Caki2 (cell line): ENCODE results near the gene MGRN1. TPM values are rescaled to one million over a fixed set of nuclear protein-coding genes. Genes with fewer than 3 reads are reported as not detected.
"Not testable (repeated sequence)": the region's sequence is repeated elsewhere in the genome, so short reads cannot be mapped to it uniquely, and the experiment has no call there.

Experiments
- DNase-seq: peaks from one replicate; pipeline ENCODE4 v3.0.0-alpha.2; 2015; ENCODE audit warnings: low read depth
- in situ Hi-C: cut with HindIII; loops from 2 replicates; pipeline ENCODE4 v1.10.0; 2016; ENCODE audit warnings: low sequenced_read_pairs, low pct_unique_long_range_greater_than_20kb, mixed read lengths
- total RNA-seq: library from RNA; depleted of rRNA; stranded (reverse); fragments of >200 nt; shearing (Covaris generic); gene quantifications from 2 replicates; pipeline ENCODE4 v1.2.3, GENCODE V29; 2014; ENCODE audit warnings: low replicate concordance

The MGRN1 gene
- total RNA-seq, 1 experiment from 2014 or later, result 14.1 TPM

DNA sequence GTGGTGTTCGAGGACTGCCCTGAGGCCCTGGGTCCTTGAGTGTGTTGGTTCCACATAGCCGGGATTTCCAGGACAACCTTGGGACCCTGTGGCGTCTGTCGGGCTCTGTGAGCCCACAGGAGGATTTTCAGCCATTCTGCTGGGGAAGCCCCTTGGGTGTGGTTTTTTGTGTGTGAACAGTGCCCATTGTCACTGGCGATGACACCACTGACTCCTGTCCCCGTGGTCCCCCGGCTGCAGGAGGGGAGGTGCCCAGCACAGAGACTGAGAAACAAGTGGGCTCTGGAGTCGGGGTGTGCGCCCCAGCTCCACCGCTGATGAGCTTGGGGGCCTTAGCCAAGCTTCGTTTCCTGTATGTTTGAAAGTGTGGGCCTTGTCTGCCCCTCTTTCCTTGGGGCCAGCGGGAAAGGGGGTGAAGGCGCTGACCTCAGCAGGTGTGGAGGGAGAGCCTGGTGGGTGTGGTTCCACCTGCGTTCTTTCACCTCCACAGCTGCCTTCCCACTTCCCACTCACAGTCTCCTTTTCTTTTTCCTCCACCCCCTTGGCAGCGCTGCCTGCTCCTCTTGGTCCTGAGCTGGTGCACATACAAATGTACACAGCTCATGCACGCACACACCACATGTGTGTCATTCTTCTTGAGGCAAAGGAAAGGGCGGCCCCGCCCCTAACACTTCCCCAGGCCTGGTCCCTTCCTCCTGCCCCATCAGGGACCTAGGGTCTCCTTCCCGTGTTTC is 16.1 kb downstream of the MGRN1 start:
- no peak for DNase-seq

DNA sequence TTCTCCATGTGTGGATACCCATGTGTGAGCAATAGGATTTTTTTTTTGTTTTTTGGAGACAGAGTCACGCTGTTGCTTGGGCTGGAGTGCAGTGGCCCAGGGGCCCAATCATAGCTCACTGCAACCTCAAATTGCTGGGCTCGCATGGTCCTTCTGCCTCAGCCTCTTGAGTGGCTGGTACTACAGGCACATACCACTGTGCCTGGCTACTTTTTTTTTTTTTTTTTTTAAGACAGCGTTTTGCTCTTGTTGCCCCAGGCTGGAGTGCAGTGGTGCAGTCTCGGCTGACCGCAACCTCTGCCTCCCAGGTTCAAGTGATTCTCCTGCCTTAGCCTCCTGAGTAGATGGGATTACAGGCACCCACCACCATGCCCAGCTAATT is 16.7 kb downstream of the MGRN1 start:
- DNase-seq, result no peak
- in situ Hi-C loops, result loop anchor here (25.0 kb wide), 1 partner anchor 129 kb away; no protein-coding TSS in a partner anchor

More for the DNA sequence above, 16.1 kb downstream of the MGRN1 start:
- in situ Hi-C loops, result loop anchor here (25.0 kb wide), 1 partner anchor 128 kb away; no protein-coding TSS in a partner anchor

DNA sequence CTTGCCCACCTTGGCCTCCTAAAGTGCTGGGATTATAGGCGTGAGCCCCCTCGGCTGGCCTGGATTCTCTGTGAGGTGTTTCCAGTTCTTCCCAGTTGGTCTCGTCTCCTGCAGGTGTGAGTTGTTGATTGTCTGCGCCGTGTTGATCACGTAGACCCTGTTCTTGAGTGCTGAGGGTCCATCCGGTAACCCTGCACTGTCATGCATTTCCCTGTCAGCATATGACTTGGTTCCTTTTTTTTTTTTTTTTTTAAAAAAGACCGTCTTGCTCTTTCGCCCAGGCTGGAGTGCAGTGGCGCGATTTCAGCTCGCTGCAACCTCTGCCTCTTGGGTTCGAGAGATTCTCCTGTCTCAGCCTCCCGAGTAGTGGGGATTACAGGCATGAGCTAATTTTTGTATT is 17.3 kb downstream of the MGRN1 start:
- no peak for DNase-seq
- in situ Hi-C loops, result loop anchor here (25.0 kb wide), 1 partner anchor 130 kb away; no protein-coding TSS in a partner anchor

DNA sequence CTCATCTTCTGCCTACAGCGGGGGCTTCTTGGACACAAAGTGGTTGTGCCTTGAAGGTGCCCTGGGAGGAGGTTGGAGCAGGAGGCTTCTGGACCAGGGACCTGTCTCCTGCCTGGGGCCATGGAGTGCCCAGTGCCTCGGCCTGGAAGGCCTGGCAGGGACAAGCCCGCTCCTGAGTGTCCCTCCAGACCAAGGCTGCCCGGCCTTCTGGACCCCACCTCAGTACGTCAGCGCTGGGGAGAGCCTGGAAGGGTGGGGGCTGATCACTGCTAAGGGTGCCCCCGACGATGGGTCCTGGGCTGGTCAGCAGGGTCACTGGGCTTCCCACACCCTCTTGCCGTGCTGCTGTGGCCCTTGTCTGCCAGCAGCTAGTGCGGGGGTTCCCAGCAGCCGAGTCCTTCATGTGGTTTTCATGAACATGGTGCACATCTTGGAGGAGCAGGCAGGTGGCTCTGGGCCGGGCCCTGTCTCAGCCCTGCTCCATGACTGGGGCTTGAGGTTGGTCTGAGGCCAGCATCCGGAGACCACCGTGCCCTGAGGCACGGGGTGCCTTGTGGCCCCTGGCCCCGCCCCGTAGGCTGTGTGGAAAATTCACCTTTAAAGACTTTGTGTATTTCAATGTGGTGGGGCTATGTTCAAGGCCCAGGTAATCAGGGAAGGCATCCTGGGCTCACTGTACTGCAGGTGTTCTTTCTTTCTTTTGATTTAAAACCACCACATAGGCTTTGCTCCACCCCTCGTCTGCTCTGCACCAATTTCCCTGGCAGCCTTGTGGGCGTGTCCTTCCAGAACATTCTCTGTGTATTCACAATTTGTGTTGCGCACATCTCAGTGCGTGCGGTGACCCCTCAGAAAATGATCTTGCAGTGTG is 22.4 kb downstream of the MGRN1 start:
- in situ Hi-C loops, result loop anchor here (25.0 kb wide), 1 partner anchor 135 kb away; no protein-coding TSS in a partner anchor

DNA sequence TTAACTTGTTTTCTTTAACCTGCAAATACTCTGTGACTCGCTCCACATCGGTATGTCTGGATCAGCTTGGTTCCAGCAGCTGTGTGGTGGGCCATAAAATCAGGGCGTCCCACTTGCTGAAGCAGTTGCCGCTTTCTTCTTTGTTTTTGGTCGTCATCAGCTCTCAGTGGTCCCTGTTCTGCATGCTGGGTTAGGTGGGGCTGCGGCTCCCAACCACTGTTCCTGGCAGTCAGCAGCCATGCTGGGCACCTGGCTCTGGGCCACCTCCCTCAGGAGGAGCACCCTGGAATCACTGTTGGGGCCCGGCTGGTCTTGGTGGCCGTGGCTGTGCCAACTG is 23.0 kb downstream of the MGRN1 start:
- no peak for DNase-seq
- in situ Hi-C loops, result loop anchor here (25.0 kb wide), 1 partner anchor 135 kb away; no protein-coding TSS in a partner anchor

More for the DNA sequence above, 22.4 kb downstream of the MGRN1 start:
- no peak for DNase-seq

DNA sequence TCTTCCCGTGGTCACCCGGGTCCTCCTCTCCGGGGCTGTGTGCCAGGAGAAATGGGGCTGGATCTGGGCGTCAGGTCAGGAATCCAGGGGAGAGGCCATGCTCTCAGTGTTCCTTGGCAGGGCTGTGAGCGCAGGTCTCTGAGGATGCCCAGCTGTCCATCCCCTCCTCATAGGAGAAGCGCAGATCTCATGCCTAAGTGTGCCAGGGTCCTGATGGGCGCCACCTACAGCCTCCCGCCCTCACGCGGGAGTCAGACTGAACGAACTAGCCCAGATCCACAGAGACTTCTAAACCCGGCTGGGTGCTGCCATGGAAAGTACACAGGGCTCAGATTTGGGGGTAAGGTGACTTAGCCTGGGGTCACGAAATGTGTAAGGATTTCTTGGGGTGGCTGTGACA is 24.3 kb downstream of the MGRN1 start:
- in situ Hi-C loops, result loop anchor here (25.0 kb wide), 1 partner anchor 137 kb away; no protein-coding TSS in a partner anchor
- DNase-seq, result no peak

DNA sequence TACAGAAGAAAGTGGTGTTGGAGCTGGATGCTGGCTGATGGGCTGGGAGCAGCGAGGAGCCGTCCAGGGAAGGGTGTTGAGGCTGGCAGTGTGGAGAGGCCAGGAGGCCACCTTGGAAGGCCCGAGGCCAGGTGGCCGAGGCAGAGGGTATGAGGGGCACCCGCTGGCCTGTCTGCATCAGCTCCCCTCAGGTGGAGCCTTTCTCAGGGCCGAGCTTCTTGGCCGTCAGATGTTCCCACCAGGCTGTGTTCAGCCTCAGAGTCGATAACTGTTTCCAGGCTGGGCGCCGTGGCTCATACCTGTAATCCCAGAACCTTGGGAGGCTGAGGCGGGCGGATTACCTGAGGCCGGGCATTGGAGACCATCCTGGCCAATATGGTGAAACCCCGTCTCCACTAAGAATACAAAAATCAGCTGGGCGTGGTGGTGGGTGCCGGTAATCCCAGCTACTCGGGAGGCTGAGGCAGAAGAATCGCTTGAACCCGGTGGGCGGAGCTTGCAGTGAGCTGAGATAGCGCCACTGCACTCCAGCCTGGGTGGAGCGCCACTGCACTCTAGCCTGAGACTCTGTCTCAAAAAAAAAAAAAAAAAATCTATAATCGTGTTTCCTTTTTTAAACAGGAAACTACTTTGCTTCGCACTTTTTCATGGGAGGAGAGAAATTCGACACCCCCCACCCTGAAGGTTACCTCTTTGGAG is 25.3 kb downstream of the MGRN1 start:
- in situ Hi-C loops, result loop anchor here (25.0 kb wide), 1 partner anchor 138 kb away; no protein-coding TSS in a partner anchor
- DNase-seq, result no peak

DNA sequence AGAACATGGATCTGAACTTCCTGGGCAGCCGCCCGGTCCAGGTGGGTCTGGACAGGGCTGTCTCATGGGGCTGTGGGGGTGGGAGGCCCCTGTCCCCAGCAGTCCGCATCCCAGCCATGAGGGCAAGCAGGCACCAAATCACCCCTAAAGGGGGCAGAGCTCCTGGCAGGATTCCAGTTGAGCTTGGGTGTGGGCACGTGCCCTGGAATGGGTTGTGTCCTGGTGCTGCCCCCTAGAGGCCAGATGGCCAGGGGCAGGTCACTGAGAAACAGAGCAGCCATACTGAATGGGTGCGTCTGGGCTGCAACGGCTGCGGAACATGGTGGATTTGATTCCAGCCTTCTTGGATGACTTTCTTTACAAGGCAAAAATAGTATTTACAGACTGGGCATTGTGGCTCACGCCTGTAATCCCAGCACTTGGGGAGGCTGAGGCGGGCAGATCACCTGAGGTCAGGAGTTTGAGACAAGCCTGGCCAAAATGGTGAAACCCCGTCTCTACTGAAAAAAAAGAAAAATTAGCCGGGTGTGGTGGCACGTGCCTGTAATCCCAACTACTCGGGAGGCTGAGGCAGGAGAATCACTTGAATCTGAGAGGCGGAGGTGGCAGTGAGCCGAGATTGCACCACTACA is 25.9 kb downstream of the MGRN1 start:
- DNase-seq, result peak; percentile 38
- in situ Hi-C loops, result not testable (repeated sequence)

DNA sequence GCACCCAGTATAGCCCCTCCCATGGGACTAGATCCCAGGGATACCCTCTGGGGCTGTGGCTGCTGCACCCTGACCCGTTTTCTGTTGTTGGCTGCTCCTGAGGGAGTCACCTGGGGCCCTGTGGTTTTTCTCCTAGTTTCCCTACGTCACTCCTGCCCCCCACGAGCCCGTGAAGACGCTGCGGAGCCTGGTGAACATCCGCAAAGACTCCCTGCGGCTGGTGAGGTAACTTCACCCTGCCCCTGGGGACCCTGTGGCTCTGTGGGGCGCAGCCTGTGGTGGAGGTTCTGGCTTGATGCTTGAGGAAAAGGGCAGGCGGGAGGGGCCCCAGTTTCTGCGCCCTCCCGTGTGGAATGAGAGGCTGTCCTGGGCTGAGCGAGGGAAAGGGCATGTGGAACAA is 27.2 kb downstream of the MGRN1 start:
- no peak for DNase-seq
- in situ Hi-C loops, result no loop called here

DNA sequence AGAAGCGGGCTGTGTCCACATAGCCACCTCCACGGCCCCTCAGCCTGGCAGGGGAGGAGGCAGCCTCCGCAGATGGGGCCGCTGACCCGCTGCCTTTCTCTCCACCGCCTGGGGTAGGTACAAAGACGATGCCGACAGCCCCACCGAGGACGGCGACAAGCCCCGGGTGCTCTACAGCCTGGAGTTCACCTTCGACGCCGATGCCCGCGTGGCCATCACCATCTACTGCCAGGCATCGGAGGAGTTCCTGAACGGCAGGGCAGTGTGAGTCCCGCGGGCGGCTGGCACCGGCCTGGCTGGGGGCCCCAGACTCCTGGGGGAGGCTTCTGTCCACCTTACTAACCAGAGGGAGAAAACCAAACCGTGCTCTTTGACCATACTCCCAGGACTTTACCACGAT is 27.9 kb downstream of the MGRN1 start:
- in situ Hi-C loops, result no loop called here
- DNase-seq, result no peak

DNA sequence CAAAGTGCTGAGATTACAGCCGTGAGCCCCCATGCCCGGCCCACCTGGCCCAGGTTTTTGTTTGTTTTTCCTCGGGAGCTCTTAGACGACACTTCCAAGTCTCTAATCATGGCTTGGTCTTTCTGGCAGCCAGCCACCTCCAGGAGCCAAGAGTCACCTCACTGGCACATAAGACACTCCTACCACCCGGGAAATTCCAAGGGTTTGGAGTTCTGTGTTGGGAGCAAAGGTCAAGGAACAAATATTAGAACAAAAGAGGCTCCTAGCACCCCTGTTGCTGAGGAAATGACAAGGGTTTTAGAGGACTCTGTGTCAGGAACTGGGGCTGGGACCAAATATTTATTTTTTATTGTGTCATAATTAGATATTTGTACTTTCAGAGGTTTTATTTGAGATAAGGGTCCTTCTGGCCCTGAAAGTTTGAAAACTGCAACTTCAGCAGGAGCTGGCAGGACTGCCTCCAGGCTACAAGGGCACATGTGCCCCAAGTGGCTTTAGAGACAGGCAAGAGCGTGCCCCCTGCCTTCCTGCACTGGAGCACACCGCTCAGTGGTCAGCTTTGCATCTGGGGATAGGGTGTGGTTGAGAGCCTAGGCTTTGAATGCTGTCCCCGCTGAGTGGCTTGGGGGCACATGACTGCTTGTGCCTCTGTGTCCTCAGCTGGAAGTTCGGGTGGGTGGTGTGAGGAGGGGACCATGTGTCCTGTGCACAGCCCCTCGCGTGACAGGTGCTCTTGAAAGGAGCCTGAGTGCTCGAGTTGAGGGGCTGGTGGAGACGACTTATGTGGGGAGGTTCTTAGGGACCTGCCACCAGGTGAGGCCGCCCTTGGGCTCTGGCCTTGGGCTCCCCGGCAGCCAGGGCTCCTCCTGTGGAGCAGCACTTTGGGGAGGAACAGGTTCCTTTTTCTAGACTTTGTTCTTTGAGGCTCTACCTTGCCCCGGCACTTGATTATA is 29.7 kb downstream of the MGRN1 start:
- DNase-seq, result peak; percentile 84
- in situ Hi-C loops, result no loop called here

DNA sequence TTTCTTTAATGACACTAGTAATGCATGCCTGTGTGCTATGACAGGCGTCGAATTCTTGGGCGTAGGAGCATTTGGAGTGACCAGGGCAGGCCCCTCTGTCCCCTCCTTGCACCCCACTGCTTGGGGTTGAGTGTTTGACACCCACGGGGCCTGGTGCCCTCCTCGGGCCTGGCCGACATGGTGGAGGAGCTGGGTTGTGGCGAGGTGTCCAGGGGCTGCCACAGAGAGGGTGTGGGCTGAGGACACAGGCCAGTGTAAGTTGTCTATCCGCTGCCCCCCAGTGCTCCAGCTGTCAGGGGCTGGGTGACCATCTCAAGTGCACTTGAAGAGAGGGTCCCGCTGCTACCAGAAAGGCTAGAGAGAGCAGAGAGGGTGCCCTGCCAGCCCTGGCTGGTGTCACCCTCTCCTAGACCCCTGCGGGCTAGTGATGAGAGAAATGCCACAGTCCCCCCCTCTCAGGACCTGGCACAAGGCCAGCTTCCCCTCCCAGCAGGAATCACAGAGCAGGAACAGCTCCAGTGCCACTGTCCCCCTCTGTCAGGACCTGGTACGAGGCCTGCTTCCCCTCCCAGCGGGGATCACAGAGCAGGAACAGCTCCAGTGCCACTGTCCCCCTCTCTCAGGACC is 30.5 kb downstream of the MGRN1 start:
- in situ Hi-C loops, result no loop called here
- DNase-seq, result no peak

DNA sequence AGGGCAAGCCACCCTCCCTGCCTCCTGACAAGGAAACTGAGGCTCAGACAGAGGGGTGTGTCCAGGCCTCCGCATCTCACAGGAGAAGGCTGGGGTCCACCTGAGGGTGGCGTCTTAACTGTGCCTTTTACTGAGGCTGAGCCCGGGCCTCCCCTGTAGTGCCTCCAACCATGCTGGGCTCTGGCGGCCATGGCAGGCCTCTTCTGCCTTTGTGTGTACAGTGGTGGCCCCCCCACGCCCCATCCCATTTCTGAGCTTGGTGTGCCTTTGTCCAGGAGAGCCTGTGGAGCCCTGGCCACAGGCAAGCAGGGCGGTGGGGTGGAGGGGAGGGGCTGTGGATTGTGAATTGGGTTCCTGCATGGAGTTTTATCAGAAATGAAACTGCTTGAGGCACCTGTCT is 31.2 kb downstream of the MGRN1 start:
- in situ Hi-C loops, result no loop called here
- no peak for DNase-seq

DNA sequence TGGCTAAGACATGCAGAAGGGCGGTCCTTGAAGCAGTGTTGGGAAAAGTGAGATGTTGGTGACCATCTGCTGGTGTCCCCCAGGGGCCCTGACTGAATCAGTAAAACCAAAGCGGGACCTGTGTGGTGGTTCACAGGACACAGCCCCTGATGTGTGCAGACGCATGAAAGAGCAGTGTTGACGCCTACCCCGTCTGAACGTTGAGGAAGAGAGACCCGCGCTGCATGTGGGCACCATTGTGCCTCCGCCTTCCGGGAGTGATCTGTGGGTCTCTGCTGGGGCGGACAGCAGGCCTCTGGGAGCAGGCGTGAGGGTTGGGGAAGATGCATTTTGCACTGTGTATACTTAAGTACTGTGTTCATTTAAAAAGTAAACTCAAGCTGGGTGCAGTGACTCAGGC is 31.6 kb downstream of the MGRN1 start:
- in situ Hi-C loops, result no loop called here

DNA sequence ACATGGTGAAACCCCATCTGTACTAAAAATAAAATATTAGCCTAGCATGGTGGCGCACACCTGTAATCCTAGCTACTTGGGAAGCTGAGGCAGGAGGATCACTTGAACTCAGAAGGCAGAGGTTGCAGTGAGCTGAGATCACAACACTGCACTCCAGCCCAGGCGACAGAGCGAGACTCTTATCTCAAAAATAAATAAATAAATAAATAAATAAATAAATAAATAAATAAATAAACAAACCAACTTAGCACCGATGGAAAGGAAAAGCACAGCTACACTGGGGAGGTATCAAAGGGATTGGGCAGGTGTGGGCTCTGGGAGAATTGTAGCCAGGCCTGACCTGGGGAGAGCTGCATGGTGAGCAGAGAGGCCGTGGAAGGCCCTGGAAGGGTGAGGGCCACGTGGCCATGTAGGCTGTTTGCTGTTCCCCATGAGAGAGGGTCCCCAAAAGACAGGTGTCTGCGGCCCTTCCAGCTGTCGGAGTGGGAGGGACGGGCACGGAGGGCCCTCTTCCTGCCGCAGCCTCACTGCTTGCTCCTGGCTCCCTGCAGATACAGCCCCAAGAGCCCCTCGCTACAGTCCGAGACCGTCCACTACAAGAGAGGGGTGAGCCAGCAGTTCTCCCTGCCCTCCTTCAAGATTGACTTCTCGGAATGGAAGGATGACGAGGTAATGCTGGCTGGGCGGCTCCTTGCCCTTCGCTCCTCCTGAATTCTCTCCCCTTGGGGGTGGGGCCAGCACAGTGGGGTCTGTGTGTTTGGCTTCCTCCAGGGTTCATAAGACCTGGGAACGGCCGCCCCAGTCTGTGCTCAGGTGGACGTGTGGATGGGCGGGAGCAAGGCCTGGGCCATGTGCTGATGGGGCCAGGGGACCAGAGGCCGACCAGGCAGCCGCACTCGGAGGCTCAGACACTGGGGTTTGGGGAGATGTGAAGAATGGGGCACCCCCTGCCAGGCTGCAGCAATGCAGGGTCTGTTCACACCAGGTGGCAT is 32.4 kb downstream of the MGRN1 start:
- no peak for DNase-seq
- in situ Hi-C loops, result no loop called here

More for the DNA sequence above, 31.6 kb downstream of the MGRN1 start:
- no peak for DNase-seq
